Vagina (tissue), 2 donors: ENCODE data around the gene PALLD.

Experiments
- POLR2A ChIP-seq, 2 donors: fragments of 450-650 bp; IDR thresholded peaks; one replicate each; pipeline ENCODE4 v1.6.1; 2017; ENCODE audit warnings: antibody characterized with exemption in 2 of 2, mild to moderate bottlenecking in 2 of 2, moderate library complexity in 2 of 2
- TF ChIP-seq, protein P1 (sequence below), 3 experiments: fragments of 450-650 bp in 2 of 3; fragments of 200-600 bp in 1 of 3; sonication (generic) in 1 of 3; IDR thresholded peaks; one replicate each; pipeline ENCODE4 v1.5.1; 2017 to 2019; ENCODE audit warnings: antibody characterized with exemption in 3 of 3, mild to moderate bottlenecking in 2 of 3, moderate library complexity in 2 of 3

GRCh38 chr4:168667921-168668320 is 171.1 kb downstream of the PALLD start:
- TF ChIP-seq, protein P1, sequence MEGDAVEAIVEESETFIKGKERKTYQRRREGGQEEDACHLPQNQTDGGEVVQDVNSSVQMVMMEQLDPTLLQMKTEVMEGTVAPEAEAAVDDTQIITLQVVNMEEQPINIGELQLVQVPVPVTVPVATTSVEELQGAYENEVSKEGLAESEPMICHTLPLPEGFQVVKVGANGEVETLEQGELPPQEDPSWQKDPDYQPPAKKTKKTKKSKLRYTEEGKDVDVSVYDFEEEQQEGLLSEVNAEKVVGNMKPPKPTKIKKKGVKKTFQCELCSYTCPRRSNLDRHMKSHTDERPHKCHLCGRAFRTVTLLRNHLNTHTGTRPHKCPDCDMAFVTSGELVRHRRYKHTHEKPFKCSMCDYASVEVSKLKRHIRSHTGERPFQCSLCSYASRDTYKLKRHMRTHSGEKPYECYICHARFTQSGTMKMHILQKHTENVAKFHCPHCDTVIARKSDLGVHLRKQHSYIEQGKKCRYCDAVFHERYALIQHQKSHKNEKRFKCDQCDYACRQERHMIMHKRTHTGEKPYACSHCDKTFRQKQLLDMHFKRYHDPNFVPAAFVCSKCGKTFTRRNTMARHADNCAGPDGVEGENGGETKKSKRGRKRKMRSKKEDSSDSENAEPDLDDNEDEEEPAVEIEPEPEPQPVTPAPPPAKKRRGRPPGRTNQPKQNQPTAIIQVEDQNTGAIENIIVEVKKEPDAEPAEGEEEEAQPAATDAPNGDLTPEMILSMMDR (IDR thresholded peaks at IDR 0.05) = no peak
- TF ChIP-seq POLR2A (IDR thresholded peaks at IDR 0.05) = no peak
